SK-MEL-5 (cell line): ENCODE measurements around the gene MPRIP. TPM values are rescaled to one million over a fixed set of nuclear protein-coding genes. Genes with fewer than 3 reads are reported as not detected.
"Not testable (repeated sequence)": the region's sequence is repeated elsewhere in the genome, so short reads cannot be mapped to it uniquely, and the experiment has no call there.

ENCODE experiments used
- DNase-seq: peaks from one replicate; pipeline ENCODE4 v3.0.0-alpha.2; 2016; ENCODE audit warnings: low read depth, low spot score
- in situ Hi-C: cut with HindIII; loops from 2 replicates; pipeline ENCODE4 v1.10.0; 2016; ENCODE audit warnings: low sequenced_read_pairs, high pct_unique_total_duplicates, low pct_unique_long_range_greater_than_20kb
- total RNA-seq: library from RNA; depleted of rRNA; stranded (reverse); fragments of >200 nt; shearing (Covaris generic); gene quantifications from 2 replicates; pipeline ENCODE4 v1.2.3, GENCODE V29; 2014

The MPRIP gene
- total RNA-seq, 1 experiment from 2014 or later, result 85.5 TPM

DNA sequence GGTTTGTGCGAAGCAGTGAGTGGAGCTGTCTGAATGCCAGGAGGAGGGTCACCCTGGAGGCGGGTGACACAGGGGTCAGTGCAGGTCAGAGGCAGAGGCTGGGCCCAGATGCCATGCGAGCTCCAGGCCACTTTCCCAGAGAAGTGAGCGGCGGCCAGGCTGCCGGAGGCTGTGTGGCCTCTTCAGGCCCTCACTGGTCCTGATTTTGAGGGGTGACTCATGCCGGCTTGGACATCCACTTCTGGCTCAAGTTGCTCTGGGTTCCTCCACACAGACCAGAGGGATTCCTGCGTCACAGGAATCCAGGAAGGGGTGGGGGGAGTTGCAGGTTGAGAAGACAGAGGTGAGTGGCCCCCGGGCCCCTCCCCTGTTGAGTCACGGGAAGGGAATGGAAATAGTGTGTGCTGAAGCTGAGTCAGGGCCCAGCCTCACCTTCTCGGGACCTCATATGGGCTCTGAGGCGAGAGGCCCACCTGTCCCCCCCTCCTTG is 31.7 kb upstream of the MPRIP start:
- DNase-seq, in situ Hi-C loops: not testable (repeated sequence)

DNA sequence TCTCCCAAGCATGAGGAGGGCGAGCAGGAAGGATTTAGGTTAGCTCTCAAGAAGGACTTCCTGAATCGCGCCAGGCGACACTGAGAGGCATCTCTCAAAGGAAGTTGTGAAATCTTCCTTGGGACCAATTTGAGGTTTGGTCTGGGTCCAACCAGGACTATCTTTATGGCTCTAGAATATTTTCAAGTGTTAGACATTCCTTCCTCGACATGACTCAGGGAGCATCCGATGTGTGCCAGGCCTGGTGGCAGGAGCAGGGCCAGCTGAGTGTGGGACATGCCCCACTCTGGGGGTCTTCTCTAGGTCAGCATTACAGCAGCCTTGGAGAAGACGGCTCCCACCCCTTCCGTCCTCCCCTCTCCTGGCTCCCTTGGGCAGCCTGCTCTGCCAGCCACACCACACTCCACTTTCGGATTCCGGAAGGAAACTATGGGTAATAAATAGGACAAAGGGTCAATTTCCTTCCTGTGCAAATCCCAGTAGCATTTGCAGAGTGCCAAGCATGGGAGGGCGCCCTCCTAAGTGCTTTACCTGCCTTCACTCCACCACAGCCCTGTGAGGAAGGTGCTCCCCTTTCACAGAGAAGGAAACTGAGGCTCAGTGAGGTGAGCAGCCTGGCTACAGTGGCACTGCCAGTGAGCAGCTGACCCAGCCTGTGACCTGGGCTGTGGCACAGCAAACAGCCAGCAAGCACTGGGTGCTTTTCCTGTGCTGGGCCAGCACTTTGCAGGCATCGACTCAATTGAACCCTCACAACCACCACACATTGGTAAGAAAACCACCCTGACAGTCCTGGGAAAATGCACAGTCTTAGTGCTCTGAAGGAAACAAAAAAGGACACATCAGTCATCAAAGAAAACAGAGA is 31.0 kb upstream of the MPRIP start:
- peak; percentile 43 for DNase-seq

DNA sequence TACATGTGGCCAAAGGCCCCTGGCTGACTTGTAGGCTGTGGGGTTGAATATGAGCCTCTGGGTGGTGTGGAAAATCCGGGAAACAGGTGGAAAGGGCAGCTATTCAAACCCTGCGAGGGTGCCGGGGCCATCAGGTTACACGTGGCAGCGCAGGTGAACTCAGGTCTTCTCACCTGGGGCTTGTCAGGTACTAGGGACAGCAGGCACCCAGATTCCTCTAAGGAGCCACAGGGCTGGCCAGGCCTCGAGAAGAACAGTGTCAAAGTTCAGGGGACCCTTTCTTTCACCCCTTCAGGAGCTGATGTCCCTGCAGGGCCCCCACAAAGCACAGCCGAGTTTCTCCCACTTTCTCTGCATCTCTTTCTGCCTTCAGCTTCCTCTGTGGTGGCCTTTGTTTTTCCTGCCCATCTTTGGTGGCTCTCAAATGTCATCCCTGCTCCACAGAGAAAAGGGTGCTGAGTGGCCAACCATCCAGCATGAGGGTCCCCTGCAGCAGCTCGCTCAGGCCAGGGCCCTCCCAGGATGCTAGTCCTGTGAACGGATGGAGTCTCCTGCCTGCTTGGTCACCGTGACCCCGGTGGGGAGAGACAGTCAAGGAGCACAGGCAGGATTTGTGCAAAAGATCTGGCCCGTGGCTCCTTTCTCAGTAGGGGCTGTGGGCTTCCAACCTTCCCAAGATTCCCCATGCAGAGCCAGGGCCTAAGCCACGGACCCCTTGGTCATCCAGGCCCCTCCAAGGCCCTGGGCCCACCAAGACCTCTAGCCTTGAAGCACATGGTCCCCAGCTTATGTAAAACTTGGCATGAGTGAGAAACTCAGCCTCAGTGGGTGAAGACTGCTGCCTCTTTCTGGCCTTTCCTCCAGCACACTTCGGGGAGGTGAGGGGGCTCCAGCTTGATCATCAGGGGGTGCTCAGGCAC is 28.2 kb upstream of the MPRIP start:
- in situ Hi-C loops, DNase-seq: not testable (repeated sequence)

More for the DNA sequence above, 31.0 kb upstream of the MPRIP start:
- in situ Hi-C loops, result not testable (repeated sequence)

DNA sequence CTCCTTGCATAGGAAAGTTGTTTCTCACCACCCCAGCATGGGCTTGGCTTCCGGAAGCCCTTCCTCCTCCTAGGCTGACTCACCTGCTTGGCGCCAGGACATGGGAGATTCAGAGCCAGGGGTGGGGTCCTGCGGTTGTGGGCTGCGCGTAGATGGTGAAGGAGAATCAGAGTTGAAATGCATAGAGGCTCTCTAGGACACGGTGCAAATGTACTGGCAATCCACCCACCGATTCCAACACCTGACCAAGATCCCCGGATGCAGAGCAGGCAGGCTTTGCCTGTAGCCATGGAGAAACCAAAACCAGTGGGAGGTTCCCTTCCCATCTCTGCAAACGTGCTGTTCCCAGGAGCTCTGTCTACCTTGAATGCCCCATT is 27.5 kb upstream of the MPRIP start:
- in situ Hi-C loops, result not testable (repeated sequence)

DNA sequence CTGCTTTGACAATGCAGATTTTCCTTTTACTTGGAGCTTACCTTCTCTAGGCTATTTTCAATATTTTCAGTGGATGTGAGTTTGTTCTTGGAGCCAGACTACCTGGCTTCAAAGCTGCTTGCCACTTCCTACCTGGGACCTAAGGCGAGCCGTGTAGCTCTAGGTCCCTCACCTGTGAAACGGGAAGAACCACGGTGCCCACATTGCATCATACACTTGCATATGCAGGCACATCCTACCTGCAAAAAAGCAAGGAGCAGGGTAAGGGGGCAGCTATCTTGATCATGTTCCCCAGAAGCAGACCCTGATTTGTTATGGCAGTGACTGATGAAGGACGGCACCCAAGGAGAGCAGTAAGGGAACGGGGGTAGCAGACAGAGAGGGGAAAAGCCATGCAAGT is 27.0 kb upstream of the MPRIP start:
- DNase-seq, result no peak
- in situ Hi-C loops, result no loop called here

More for the DNA sequence above, 27.5 kb upstream of the MPRIP start:
- not testable (repeated sequence) for DNase-seq

DNA sequence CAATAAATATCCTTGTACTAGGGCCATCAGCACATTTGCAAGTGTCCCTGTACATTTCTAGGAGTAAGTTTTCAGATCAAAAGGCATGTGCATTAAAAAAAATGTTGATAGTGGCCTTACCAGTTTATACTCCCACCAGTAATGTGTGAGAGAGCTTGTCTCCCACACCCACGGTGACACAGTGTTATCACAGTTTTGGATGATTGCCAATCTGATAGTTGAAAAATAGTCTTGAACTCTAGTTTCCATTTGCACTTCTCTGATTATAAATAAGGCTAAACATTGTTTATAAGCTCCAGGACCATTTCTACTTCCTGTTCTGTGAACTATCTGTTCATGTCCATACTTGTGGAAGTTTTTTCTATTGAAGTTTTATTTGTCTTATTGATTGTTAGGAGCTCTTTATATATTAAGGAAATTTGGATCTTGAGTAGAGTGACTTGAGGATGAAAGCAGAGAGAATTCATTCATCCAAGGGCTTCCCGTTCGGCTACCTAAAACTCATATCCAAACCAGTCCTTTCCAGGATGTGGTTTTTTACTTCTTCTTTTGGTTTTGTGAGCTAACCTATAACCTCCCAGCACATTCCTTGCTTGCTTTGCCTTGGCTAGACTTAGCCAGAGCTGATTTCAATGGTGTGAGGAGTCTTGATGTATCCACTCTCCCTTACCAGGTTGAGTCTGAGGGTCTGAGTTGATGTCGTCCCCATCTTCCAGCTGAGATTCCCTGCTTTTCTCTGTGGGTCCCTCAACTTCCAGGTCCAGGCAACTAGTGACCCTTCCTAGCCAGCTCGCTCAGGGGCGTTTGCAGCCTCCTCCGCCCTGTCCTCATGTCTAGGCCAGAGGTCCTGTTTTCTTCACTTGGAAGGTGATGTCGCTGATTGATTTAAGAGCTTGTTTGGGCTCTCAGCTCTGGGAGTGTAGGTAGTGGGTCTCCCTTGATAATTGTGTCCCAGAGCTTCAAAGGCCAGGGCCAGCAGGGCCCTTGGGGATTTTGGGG is 25.8 kb upstream of the MPRIP start:
- DNase-seq, in situ Hi-C loops: not testable (repeated sequence)

DNA sequence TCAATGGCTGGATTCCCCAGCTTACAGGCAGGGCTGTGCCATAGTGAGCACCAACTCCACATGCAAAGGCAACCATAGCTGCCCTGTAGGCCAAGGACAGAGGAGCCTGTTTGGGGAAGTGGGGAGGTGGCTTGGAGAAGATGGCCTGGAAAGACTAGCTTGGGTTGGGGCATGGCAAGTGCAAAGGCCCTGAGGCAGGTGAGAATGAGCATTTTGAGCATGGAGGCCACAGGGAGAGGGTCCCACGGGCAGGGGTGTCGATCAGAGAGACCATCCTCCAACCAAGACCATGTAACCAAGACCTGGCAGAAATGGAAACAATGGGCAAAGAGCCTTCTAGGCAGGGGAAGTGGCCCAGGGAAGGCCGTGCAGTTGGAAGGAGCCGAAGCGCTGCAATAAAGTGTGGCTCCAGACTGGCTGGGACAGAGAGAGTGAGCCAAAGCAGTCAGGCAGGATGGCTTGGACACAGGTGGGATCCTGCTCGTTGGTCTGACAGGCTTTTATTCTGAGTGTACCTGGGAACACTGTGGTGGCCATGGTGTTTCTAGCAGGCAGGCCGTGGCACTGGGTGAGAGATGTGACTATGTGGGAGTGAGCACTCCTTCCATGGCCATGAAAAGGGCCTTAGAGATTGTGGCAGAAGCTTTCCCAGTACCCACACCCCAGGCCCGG is 24.8 kb upstream of the MPRIP start:
- DNase-seq, result no peak
- in situ Hi-C loops, result no loop called here

DNA sequence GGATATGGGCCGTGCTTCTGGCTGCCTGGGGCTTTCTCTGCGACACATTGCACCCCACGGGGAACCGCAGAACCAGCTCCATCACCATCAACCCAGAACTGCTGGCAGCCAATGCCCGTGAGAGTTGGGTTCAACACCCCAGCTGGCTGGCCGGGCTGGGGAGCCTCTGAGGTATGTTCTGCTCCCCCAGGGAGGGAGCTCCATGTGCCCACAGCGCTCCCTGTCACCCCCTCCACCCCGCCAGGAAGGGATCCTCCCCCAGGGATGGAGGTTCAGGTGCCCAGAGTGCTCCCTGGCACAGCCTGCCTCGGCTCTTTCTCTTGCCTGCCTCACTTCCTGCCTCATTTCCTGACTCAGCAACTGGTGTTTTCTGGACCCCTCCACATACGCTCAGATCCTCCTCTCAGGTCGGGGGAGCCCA is 24.2 kb upstream of the MPRIP start:
- in situ Hi-C loops, result no loop called here
- DNase-seq, result no peak

DNA sequence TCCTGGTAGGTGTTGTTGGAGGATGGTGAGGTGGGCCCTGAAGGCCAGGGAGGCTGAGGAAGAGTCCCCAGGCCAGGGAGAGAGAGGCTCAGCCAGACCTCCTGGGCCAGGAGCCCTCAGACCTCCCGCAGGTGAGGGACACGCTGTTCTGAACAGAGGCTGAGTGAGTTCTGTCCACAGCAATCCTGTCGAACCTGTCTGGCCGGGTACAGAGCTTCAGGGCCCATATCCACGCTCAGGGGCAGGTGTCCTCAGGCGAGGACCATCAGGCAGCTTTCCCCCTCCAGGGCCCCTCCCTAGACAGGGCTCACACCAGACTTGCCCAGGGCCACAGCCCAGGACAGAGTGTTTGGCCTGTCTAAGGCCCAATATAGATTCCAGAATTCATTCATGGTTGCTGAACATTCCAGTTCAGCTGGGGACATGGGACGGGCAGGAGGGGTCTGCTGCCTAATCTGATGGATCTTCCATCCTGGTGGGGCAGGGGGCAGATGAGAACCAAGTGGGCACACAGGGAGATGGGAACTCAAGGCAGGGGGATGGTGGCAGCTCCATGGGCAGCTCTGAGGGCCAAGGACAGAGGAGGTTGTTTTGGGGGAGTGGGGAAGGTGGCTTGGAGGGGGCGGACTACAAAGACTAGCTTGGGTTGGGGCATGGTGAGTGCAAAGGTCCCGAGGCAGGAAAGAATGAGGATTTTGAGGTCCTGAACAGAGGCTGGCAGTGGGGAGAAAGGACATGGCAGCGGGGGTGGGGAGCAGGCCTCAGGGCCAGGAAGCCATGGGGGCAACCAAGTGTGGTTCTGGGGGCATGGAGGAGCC is 23.4 kb upstream of the MPRIP start:
- in situ Hi-C loops, result no loop called here
- no peak for DNase-seq

DNA sequence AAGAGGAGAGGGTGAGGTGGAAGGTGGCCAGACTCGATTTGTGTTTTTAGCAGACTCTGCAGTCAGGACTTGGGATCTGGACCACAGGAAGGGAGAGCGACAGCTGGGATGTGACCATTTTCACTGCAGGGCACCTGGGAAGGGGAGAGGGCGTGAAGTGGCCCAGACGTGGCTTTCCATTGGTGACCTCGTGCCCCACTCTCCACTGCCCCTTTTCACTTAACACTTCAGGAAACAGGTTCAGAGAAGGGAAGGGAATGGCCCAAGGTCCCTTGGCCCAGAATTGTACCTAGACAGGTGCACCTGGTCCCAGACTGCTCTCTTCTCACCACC is 22.9 kb upstream of the MPRIP start:
- in situ Hi-C loops, result no loop called here
- no peak for DNase-seq

DNA sequence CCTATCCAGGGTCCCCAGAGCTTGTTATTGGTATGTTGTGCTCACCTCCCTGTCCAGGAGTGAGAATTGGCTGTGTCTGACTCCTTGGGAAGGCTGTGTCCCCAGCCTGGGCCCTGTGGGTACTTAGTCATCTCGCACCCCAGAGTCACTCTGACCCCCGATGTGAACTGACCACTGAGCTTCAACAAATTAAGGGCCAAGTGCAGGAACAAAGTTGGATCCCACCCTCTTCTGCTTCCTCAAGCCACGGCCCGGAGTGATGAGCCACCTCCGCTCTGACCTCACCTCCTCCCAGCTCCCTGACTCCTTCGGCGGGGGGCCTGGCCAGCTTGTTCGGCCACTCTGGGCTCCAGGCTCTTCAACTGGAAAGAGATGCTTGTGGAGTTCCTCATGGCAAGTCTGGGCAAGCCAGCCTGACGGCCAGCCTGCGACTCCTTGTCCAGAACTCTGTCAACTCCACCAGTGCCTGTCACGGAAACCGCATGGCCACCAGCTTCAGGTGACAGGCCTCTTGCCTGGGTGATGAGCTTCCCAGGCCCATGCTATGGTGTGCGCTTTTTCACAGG is 22.3 kb upstream of the MPRIP start:
- in situ Hi-C loops, result no loop called here
- no peak for DNase-seq

DNA sequence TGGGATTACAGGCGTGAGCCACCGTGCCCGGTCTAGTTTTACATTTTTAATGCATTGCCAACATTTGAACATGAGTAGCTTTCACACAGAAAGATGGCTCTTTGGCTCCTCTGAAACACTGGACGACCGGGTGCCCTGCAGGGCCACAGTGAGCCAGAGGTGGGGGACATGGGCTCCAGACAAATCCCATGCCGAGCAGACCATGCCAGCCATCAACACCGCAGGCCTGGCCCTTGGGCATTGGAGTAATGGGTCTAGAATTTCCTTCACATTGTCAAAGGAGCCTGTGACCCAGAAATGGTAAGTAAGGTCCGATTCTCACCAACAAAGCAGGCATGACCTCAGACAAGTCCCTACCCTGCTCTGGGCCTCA is 21.4 kb upstream of the MPRIP start:
- DNase-seq, result no peak
- in situ Hi-C loops, result no loop called here

DNA sequence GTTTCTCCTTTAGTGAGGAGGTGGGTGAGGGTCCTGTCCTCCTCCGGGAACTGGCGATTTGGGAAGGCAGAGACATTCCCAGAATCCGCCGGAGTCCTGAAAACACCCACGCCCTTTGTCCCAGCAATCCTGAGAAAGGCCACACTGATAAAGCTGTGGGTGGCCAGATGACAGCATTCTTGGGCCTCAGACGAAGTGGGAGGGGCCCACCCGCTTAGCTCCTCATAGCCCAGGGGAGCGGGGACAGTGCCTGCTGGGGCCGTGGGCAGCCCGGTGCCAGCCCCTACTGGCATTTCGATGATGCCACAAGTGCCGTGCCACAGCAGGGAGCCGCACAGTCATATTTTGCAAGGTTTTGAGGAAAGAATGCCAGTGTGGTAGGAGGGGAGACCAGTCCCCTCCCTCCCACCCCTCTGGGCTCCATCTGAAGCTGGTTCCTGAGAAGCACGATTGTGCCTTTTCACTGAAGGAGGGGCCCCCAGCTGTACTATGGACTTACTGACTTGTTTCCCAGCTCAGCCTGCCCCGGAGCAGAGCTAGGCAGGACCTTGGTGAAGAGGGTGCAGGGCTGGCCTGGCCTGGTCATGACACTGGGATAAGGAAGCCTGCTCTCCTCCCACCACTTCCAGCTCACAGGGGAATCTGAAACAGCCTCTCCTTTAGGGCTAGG is 20.9 kb upstream of the MPRIP start:
- in situ Hi-C loops, result no loop called here
- no peak for DNase-seq

DNA sequence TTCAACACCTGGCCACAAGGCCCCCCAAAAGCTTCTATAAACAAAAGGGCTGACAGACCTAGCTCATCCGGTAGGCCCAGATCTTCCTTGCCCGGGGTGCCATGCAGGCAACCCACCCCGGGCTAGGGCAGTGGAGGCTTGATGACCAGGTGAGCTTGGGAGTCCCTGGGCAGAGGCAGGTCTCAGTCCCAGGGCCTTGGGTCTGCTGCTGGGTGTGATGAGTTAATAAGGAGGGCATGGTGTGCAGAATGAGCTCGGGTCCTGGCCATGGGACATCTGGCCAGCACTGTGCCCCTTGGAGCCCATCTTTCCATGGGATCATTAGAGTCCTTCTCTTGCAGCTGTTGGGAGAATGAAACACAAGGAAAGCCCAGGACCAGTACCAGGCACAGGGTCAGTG is 20.2 kb upstream of the MPRIP start:
- in situ Hi-C loops, result no loop called here
- no peak for DNase-seq

DNA sequence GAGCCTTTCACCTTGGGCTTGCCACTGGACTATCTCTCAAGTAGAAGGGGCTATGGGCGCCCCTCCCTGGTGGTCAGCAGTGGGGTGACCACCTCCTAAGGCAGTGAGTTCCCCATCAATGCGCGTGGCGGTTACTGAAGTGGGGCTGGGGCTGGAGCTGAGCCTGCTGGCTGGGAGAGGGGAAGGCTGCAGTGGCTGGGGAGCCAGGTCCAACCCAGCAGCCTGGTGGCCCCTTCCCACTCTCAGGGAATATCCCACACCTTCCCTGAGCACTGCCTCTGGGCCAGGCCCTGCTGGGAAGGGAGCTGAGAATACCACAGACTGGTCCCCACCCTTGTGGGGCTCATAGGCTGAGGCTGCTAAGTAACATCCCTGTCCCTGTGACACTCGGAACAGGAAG is 19.8 kb upstream of the MPRIP start:
- no peak for DNase-seq
- in situ Hi-C loops, result no loop called here
